Stimulated activated CD8-positive, alpha-beta memory T cell treated with anti-CD3 and anti-CD28 coated beads, Interleukin-15, amount 100 ng/mL, for 1 hour (primary cell): ENCODE data around the gene C6orf89.

Experiments
- DNase-seq: peaks from one replicate; pipeline ENCODE4 v3.0.0-alpha.2; 2020; ENCODE audit warnings: low read depth

Gene C6orf89

DNA sequence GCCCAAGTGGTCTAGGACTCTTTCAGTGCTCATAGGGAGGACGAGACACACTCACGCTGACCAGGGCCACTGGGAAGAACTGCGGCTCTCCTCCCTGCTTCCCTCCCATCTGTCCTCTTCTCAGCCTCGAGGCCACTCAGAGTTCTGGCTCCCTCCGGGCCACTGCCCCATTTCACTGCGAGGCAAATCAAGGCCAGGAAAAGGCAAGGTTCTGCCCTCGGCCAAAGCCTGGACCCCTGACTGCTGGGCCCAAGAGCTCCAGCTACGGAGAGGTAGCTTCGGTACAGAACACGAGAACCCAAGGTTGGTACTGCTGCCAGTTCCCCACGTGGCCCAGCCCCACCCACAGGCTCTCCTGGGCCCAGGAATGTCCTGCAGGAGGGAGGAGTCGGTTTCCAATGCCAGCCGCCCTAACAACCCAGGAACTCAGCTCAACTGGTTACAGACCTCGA is 83.5 kb downstream of the C6orf89 start:
- no peak for DNase-seq

DNA sequence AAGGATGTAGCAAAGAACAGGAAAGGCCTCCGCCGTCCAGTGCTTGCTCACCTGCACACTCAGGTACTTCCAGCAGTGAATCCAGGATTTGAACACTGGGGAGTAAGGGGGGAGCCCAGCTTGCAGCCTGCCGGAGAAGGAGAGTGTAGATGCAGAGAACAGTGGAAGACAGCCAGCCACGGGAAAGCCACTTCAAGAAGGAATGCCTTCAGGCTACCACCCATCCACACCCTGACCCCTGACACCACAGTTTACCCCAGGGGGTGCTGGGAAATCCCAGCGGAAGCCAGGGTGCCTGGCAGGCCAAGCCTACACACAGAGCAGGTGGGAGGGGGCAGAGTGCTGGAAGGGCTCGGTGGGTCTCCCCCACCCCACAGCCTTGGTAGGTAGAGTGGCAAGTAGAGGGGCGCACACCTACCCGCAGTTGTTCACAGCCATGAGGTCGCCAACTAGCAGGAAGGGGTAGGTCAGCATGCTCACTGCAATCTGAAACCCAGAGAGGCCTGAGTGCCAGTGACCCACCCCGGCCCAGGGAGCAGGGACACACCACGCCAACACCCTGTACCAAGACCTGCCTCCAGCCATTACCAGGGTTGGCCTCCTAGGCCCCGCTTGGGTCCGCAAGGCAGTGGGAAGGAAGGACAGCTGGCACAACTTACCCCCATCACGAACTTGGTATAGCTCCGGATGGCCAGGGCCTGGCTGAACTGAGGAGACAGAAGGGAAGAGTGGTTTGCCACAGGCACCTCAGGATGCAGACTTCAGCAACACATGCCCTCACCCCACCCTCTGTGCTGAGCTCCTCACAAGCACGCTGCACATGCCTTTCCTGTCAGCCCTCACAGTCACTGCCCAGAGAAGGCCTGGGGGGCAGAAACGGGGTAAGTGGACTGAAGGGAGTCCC is 84.5 kb downstream of the C6orf89 start:
- no peak for DNase-seq

DNA sequence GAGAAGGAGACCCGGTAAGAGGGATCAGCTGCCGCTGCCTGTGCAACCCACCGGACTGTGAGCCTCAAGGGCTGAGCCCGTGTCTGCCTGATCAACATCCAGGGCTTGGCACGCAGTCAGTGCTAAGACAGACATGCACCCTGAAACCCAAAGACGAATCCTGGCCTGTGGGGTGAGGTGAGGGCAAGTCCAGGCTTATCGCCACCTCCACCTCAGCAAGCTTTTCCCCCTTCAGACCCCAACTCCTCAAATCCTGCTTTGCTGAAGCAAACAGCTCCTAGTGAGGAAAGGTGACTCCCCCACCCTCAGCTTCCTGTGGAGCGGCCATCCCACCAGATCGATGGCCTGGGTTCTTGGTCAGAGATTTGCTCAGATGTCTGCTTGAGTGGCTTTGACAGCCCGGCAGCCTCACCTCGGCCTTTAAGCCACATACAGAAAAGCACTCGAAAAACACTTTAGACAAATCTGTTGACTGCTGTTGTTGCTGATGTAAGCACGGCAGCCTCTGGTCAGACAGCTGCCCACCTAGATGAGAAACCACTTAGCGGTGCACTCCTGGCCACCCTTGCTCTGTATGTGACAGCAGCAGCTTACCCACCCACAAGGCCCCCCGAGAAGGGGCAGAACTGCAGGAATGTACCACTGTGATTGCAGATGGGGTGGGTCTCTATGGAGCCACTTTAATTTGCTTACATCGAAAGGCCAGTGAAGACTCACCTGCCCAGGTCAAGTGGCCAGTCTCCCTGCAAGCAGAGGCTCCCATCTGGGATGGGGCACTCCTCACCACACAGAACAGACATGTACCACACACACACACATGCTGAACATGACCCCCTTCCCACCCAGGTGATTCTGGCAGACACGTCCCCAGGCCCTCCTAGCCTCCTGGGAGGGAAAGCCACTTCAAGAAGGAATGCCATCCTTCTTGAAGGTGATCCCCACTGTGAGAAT is 85.4 kb downstream of the C6orf89 start:
- DNase-seq, result no peak

DNA sequence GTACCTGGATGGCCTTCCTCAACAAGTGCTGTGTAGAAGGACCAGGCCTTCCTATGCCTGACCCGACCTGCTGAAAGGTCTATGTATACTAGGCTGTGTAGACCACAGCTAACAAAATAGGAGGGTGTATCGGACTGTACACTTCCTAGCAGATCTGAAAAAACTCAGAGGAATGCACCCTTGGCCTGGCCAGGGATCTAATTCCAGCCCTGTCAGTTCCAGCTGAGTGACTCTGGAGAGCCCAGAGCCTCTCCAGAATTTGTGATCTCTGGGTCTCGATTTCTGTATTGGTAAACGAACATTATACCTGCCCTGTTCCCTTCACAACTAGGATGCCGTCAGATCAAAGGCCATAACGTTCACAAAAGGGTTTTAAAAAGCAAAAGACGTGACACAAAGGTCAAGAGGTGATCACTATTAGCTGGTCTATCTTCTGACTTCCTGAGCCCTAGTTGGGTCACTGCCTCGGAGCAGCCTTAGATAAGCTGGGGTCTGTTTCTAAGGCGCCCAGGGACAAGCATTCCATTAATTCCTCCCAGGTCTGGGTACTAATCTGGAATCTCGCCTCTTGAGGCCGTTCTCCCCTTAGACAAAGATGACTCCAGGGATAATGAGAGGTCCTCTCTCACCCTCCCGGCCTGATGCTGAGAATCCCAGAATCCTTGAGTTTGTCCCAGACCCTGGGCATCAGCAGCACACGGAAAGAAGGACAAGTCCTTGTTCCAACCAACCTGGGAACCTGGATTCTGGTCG is 86.3 kb downstream of the C6orf89 start:
- DNase-seq, result no peak

DNA sequence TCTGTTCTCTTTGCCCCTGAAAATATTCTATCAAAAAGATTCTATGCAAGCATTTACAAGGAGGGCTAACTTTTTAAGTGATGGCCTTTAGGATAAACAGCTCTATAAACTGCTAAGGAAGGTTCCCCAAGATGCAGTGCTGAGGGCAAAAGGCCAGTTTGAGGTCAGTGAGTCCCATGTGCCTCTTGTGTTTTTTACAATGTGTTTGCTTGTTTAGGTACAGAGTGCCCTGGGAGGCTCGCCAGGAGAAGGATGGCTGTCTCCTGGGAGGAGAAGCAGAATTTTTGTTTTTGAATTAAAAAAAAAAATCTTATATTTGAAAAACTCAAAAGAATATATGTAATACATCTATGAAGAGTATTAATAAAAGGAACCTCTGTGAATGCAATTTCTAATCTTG is 87.4 kb downstream of the C6orf89 start:
- DNase-seq, result no peak

DNA sequence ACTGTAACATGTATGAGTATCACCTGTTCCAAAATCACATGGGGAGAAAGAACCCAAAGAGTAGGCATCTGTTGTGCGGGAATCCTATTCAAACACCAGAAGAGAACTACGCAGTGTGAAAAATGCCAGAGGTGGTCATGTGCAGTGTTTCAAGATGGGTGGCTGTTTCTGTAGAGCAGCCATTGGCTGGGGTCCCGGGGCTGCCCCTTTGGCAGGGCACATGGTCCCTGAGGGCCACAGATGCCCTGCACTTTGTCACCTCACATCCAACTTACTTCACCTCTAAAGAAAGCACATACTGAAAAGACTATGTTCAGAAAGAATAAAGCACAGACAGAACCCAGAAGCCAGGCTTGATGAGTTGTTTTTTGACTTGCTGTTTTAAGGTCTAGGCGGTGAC is 87.9 kb downstream of the C6orf89 start:
- DNase-seq, result no peak

DNA sequence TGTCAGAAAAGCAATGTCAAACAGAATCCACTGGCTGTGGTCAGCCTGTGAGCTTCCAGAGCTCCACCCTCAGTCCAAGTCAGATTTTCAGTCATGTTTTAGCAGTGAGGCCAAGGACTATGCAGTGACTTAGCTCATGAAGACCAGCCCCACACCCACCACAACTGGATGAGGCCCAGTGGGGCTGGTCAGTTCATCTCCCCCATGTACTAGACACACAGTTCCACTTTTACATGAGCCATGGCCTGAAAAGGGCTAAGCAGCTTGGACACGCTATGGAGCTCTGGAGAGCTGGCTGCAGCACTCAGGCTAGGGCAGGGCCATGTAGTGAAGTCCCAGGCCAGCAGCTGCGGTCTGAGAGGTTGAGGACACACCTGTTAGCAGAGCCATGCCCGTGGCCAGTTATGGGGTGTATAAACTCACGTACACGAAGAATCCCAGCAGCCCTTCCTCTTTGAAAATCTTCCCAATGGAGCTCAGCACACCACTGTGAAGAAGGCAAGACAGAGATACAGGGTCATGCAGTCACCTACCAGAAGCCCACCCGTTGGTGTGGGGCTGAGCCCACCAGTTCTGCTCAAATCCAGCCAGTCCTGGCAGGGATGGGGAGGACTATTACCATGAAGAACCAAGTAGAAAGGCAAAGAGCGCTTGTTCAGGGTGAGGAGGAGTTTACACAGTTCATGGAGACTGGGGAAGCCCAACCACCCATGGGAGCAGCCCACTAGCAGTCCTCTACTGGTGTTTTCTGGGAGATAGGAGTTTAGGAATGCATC is 89.7 kb downstream of the C6orf89 start:
- DNase-seq, result no peak

DNA sequence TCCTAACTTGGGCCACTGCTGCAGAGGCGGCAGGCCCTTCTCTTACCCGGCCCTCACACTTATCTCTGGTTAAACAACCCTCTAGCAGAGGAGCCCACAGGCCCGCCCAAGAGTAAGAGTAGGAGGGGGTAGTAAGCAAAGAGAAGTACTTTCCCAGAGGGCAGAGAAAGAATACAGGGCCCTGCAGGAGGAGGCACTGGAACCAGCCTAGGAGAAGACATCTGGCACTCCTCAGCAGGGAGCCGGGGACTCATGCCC is 90.2 kb downstream of the C6orf89 start:
- no peak for DNase-seq

DNA sequence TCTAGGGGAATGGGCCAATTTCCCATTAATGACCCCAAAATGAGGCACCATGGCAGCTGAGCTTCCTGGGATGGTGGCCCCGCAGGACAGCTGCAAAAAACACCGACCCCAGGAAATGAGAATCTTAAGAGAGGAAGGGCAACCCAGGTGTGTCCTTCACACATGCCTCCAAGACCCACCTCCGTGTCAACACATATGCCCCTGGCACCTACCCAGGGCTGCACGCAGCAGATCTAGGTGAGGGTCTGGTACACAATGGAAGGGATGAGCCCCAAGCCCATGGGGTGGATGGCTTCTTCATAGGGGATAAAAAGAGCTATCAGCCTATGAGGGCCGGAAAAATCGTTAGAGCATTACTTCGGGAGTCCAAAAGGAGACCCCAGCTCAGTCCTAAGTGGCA is 90.8 kb downstream of the C6orf89 start:
- no peak for DNase-seq

DNA sequence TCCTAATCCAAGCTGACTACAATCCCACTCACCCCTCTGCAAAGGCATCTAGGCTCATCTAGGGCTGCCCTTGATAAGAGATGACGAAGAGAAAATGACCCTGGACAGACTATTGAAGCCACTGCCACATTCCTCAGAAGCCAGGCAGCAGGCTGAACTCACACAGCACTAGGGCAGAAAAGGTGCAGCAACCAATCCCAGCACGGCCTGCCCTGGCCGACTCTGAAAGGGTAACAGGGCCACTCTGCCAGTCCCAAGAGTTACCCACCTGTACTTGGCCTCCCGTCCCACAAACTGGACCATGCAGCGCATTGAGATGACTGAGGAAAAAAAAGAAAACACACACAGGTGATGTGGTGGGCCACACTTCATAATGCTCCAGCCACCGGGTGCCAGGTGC is 91.2 kb downstream of the C6orf89 start:
- no peak for DNase-seq

DNA sequence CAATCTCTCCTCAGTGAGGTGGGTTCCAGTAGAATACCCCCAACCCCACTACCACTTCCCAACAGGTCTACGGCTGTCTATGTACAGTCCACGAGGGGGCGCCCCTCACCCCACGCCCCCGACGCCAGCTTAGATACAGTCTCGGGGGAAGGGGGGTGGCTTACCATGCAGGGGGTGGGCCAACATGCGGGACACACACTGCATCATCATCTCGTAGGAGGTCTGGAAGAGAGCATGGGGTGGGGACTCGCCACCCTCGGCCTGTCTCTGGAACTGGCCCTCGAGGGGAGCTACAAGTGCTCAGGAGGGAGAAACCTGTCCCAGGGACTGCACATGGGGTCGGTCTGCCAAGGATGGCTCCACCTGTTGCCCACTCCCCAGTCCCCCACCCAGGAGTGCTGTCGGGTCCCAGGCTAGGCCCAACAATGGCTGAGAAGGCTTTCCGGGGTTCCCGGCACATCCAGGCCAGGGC is 91.8 kb downstream of the C6orf89 start:
- no peak for DNase-seq
